Measurements from ENCODE around the gene ATRX.

DNA sequence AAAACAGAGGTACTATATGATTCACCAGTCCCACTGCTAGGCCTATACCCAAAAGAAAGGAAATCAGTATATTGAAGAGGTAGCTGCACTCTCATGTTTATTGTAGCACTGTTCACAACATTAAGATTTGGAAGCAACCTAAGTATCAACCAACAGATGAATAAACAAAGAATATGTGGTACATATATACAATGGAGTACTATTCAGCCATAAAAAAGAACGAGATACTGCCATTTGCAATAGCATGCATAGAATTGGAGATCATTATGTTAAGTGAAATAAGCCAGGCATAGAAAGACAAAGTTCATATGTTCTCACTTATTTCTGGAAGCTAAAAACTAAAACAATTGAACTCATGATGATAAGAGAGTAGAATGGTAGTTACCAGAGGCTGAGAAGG is 266.3 kb downstream of the ATRX start:
- no peak for TF ChIP-seq POLR2AphosphoS5 (IDR thresholded peaks at IDR 0.05; ENCODE audit: low read depth, low read length)
- TF ChIP-seq, protein P1, sequence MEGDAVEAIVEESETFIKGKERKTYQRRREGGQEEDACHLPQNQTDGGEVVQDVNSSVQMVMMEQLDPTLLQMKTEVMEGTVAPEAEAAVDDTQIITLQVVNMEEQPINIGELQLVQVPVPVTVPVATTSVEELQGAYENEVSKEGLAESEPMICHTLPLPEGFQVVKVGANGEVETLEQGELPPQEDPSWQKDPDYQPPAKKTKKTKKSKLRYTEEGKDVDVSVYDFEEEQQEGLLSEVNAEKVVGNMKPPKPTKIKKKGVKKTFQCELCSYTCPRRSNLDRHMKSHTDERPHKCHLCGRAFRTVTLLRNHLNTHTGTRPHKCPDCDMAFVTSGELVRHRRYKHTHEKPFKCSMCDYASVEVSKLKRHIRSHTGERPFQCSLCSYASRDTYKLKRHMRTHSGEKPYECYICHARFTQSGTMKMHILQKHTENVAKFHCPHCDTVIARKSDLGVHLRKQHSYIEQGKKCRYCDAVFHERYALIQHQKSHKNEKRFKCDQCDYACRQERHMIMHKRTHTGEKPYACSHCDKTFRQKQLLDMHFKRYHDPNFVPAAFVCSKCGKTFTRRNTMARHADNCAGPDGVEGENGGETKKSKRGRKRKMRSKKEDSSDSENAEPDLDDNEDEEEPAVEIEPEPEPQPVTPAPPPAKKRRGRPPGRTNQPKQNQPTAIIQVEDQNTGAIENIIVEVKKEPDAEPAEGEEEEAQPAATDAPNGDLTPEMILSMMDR (IDR thresholded peaks at IDR 0.05): no peak
- TF ChIP-seq, protein P2, sequence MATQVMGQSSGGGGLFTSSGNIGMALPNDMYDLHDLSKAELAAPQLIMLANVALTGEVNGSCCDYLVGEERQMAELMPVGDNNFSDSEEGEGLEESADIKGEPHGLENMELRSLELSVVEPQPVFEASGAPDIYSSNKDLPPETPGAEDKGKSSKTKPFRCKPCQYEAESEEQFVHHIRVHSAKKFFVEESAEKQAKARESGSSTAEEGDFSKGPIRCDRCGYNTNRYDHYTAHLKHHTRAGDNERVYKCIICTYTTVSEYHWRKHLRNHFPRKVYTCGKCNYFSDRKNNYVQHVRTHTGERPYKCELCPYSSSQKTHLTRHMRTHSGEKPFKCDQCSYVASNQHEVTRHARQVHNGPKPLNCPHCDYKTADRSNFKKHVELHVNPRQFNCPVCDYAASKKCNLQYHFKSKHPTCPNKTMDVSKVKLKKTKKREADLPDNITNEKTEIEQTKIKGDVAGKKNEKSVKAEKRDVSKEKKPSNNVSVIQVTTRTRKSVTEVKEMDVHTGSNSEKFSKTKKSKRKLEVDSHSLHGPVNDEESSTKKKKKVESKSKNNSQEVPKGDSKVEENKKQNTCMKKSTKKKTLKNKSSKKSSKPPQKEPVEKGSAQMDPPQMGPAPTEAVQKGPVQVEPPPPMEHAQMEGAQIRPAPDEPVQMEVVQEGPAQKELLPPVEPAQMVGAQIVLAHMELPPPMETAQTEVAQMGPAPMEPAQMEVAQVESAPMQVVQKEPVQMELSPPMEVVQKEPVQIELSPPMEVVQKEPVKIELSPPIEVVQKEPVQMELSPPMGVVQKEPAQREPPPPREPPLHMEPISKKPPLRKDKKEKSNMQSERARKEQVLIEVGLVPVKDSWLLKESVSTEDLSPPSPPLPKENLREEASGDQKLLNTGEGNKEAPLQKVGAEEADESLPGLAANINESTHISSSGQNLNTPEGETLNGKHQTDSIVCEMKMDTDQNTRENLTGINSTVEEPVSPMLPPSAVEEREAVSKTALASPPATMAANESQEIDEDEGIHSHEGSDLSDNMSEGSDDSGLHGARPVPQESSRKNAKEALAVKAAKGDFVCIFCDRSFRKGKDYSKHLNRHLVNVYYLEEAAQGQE (IDR thresholded peaks at IDR 0.05; ENCODE audit: insufficient read depth in 1 of 2, low read depth in 2 of 2, low read length in 1 of 2): no peak

Measured in Panc1 (cell line).